GM21619 (cell line): ENCODE results near the gene RABGAP1L.

ENCODE experiments used
- ATAC-seq: cut with Tn5 transposase; IDR thresholded peaks from one replicate; pipeline ENCODE4 v1.9.1; 2021; ENCODE audit not compliant: unreplicated experiment

The RABGAP1L gene

DNA sequence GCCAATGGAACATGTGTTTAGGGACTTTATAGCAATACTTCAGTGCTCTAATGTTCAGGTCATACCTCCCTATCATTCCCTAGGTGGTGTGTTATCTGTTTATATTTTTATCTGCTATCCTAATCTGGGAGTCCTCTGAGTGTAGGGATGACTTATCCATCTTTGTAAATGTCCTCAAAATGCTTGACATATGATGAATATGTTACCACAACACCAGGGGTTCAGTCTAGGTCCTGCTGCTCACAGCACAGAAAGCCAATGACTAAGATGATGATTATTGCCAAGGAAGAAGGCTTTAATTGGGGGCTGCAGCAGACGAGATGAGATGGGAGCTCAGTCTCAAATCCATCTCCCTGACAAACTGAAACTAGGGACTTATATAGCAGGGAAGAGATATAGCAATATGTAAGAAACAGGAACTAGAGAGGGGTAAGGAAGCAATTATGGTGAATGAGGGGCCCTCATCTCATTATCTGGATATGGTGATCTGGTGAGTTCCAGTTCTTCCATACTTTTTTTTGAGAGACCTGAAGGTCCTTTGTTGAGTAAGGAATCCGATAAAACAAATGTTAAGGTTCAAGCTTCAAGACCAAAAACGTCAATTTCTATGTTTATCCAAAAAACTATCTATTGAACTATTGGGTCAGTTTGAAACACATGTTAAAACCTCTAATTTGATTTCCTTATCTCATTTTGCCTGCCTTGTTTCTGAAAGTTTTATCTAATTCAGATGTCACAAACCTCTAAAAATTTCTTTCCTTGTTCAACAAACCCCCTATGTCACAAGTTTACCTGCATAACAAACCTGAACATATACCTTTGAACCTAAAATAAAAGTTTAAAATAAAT is 583.7 kb downstream of the RABGAP1L start:
- ATAC-seq = no peak

- ATAC-seq = no peak
These were observed 584.6 kb downstream of the RABGAP1L start for GRCh38 chr1:174743654-174744561.

GRCh38 chr1:174744886-174745285 is 585.6 kb downstream of the RABGAP1L start:
- ATAC-seq = no peak

DNA sequence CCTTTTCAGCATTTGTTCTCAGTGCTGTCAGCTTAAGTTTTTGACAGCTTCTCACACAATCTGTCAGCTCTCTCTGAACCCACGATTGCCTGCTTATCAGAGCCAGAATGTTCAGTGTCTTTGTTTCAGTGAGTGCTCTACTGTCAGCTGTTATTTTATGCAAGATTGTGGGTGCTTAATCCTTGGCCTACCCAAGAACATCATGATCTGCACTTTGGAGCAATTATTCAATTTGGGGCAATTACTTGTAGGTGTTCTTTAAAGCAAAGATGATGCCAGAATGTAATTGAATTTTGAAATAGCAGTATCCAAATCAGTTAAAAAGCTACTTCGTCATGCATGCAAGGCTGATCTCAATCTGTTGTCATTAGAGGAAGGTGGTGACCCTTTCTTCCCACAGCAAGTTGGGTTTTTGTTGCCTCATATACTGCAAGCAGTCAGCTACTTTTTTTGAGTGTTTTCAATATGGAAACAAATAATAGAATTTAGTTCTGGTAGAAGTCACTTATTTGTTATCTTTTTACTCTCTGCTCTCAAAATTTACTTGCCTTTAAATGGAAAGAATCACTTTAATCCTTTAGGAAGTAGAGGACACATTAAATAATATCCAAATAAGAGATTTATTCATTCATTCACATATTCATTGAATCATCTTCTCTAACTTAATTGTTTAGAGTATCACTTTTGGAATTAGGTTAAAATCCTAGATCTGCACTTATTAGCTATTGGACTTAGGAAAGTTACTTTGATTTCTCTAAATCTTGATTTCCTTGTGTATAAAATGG is 586.9 kb downstream of the RABGAP1L start:
- ATAC-seq = no peak

- ATAC-seq = no peak
These were observed 588.3 kb downstream of the RABGAP1L start for GRCh38 chr1:174747613-174748012.

DNA sequence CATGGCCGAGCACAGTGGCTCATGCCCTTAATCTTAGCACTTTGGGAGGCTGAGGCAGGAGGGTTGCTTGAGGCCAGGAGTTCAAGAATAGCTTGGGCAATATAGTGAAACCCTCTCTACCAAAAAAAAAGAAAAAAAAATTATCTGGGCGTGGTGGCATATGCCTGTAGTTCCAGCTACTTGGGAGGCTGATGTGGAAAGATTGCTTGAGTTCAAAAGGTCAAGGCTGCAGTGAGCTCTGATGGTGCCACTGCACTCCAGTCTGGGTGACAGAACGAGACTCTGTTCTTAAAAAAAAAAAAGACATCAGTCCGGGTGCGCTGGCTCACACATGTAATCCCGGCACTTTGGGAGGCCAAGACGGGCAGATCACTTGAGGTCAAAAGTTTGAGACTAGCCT is 589.3 kb downstream of the RABGAP1L start:
- ATAC-seq = no peak

DNA sequence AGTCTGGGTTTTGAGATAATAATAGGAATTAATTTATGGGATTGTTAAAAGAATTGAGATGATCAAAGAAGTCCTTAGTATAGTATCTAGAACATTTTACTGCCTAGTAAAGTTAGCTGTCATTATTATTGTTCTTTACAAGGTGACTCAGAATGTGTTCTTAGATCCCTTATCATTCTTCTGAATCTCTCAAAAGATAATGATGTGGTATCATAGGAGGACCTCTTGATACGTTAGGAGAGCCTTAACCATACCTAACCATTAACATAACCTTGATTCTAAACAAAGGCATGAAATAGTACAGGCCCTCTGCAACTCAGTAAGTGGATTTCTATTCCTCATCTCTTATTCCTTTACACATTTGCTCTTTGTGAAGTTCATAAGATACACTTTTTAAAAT is 593.8 kb downstream of the RABGAP1L start:
- no peak for ATAC-seq

DNA sequence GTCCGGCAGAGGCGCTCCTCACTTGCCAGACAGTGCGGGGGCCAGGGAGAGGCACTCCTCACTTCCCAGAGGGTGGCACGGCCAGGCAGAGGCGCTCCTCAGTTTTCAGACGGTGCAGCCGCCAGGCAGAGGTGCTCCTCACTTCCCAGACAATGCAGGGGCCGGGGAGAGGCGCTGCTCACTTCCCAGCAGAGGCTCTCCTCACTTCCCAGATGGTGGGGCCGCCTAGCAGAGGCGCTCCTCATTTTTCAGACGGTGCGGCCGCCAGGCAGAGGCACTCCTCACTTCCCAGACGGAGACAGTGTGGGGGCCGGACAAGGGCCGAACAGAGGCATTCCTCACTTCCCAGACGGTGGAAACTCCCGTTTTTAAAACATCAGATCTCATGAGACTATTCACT is 602.0 kb downstream of the RABGAP1L start:
- ATAC-seq = no peak

GRCh38 chr1:174761901-174762585 is 602.7 kb downstream of the RABGAP1L start:
- ATAC-seq = no peak

- no peak for ATAC-seq
These were observed 604.9 kb downstream of the RABGAP1L start for GRCh38 chr1:174764191-174764590.

DNA sequence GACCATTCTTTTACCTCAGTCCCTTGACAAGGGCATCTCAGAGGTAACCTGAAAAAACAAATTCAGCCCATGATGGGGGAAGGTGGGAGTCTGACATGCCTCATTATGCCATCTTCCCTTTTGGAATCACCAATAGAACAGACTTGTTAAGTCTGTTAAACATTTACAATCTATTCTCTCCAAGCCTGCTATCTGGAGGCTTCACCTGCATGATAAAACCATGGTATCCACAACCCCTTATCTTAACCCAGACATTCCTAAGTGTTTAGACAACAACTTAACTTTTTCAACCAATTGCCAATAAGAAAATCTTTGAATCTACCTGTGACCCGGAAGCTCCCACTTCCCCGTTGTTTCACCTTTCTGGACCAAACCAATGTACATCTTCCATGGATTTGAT is 607.4 kb downstream of the RABGAP1L start:
- no peak for ATAC-seq

GRCh38 chr1:174768516-174768915 is 609.2 kb downstream of the RABGAP1L start:
- ATAC-seq = no peak

GRCh38 chr1:174768949-174769348 is 609.6 kb downstream of the RABGAP1L start:
- ATAC-seq = no peak

- ATAC-seq = no peak
These were observed 610.7 kb downstream of the RABGAP1L start for GRCh38 chr1:174769961-174770549.

- no peak for ATAC-seq
These were observed 616.3 kb downstream of the RABGAP1L start for GRCh38 chr1:174775621-174776020.

DNA sequence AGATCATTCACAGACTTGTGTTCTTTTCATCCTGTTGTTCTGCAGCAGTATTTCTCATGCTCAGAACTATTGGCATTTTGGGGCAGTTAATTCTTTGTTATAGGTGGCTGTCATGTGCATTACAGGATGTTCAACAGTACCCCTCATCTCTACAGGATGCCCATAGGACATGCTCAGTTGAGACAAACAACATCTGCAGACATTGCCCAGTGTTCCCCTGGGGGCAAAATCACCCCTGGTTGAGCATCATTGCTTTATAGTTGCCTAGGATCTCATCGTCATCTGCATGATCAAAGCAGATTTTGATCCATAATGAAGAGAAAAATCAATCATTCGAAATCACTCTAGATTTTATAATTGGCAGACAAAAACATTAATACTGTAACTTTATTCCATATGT is 617.9 kb downstream of the RABGAP1L start:
- ATAC-seq = no peak

- no peak for ATAC-seq
These were observed 626.2 kb downstream of the RABGAP1L start for GRCh38 chr1:174785510-174785909.

- ATAC-seq = no peak
These were observed 627.0 kb downstream of the RABGAP1L start for GRCh38 chr1:174786358-174786757.

DNA sequence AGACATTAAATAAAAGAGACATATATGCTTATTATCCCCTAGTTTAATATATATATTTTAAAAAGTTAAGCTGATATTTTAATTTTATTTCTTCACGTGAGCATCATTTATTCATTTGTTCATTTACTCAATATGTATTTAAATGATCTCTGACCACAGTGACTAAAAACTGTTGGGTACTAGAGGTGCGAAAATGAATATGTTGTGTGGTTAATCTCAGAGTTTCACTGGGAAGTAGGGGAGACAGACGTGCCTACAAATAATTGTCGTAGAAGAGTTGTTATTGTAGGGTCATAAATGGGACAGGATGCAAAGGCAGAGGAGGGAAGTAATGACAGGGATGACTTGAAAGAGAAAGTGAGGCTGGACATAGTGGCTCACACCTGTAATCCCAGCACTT is 627.4 kb downstream of the RABGAP1L start:
- peak; percentile 68 for ATAC-seq

DNA sequence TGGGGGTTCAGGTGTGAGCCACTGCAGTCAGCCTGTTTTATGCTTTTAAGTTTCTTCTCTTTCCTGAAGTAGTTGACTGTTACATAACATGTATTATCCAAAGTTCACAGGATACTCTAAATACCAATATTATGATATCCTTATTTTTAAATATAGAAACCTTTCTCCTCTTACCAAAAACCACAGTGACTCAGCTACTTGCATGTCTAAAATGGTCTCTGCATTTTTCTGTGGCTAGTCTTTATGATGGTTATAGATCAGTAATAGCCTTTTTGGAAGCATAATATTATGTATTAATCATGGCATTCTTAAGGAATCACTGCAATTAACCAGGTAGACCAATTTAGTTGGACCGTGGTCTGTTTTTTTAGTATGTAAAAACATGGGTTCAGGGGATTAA is 629.7 kb downstream of the RABGAP1L start:
- no peak for ATAC-seq
